ENCODE measurements around the gene WASF3. TPM values are rescaled to one million over a fixed set of nuclear protein-coding genes. Genes with fewer than 3 reads are reported as not detected.

The WASF3 gene
- total RNA-seq, 1 donor from 2014 or later: 7.4 TPM

DNA sequence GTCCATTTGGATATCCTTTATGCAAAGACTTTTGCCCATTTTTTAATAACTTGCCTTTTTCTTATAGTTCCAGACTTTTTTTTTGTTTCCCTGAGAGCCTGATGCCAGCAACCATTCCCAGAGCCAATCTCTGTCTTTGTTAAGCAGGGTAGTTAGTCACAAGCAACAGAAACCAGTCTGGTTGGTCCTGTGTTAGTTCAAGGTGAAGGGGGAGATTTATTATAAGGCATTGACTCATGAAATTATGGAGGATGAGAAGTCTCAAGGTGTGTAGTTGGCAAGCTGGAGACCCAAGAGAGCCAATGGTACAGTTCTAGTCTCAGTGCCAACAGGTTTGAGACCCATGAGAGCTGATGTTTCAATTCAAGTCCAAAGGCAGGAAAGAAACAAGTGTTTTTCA, 170.2 kb downstream of the WASF3 start:
- intact Hi-C loops (cut with DNase I): no loop called here
- DNase-seq (ENCODE audit: low spot score): no peak

DNA sequence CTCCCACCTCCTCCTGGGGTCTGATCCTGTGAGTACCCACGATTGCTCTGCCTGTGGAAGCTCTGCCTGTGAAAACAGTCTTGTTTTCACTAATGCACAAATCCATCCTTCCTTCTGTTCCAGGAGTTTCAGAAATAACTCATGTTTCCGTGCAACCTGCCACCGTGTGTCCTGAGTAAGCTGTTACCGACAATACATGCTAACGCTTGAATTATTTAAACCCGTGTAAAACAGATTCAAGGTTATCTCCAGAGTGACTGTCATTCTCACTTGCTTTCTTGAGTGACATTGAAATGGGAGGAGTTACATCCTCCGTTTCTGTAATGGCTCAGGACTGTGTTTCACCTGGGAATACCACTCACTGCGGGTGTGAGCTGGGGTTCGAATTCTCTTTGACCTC, 178.2 kb downstream of the WASF3 start:
- intact Hi-C loops (cut with DNase I): no loop called here
- DNase-seq (ENCODE audit: low spot score): no peak

Other genes starting within 250 kb of the WASF3 start
- not detected for gene GPR12, start 203.1 kb downstream of the WASF3 start, total RNA-seq

All from cardiac septum (tissue), 1 donor.